Pons (tissue), 1 donor: ENCODE measurements around the gene NME8.

Experiments
- DNase-seq: peaks from one replicate; pipeline ENCODE4 v3.0.0-alpha.2; 2016; ENCODE audit warnings: low spot score

Gene NME8

DNA sequence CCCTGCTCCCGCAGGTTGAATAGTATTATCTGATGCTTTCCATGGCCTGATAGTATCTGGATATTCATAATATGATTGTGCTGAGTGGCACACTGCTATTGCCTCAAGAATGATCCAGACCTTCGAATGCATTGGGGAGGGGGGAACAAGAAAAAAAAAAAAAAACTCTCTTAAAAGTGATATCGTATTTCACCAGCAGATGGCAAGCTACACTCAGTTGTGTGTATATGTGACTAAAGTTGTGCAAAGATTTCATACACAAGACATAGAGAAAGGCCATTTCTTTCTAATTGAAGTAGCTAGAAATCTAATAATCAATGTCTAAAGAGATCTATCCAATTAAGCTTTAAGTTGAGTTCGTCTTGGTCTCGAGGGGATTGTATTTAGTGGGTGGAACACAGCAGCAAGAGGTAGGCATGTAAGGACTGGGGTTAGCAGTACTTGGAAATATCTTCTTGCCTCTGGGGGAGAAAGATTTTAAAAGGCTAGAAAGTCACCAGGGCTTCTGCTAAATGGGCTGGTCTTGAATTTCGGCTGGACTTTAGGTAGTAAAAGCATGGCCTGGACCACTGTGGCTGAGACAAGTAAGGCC is 52.9 kb downstream of the NME8 start:
- peak; percentile 60 for DNase-seq

DNA sequence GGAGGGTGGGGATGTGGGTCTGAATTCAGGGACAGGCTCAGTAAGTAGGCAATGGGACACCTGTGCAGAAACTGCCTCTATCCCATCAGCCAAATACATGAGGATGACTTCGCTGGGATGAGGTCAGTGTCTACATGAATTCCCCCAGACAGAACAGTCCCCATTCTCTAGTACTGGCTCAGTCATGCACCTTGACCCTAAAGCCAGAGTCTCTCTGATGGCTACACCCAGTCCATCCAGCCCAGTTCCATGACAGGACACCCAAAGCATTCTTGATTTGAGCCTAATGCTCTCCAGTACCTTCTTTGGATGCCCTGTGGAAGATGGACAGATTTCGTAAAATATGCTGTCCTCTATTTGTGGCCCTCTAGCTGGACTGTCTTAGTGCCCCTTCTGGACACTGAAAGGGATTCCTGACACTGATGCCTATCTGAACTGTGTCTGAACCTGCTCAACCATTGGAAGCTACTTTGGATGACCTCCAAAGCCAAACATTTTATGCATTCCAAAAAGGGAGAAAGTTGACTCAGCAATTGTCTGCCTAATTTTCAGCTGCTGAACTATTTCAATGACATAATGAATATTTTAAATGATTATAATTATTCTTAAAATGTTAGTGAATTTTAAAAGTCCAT is 53.6 kb downstream of the NME8 start:
- DNase-seq, result no peak

DNA sequence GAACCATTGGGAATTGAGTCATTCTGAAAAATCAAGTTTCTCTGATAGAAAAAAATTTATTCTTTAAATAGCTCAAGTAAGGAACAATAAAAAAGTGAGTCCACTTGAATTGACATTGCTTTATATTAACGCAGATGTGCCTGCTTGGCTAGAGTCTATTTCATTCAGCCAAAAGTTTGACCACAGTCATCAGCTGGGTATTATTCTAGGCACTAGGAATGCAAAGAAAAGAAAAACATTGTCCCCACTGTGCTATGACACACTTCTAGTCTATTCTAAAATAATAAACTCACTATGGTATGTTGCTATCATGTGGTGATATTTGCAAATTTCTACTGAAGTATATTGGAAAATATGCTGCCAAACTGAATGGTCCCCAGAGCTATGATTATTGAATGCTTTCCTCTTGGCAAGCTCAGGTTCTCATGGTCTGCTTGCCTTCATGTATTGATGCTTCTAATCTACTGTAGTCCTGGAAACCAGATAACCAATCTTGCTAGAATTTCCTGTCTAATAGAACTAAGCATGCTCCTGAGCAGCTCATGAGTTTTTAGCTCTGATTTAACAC is 59.9 kb downstream of the NME8 start:
- DNase-seq, result no peak

DNA sequence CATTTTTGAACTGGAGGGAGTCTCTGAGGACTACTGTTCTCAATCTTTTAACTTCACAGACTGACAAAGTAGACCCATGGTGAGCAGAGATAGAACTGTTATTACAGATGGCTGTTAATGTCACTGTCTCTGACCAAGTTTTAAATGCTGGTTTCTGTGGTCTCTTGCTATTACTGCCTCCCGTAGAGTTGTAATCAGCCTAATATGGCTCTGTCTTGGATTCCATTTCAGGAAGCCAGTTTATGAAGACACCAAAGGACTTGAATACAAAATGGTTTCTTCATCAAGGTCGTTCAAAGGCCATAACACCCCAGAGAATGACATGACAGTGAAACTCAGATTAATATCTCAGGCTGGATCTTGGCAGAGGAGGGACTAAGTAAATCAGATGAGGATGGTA is 64.4 kb downstream of the NME8 start:
- DNase-seq, result no peak

DNA sequence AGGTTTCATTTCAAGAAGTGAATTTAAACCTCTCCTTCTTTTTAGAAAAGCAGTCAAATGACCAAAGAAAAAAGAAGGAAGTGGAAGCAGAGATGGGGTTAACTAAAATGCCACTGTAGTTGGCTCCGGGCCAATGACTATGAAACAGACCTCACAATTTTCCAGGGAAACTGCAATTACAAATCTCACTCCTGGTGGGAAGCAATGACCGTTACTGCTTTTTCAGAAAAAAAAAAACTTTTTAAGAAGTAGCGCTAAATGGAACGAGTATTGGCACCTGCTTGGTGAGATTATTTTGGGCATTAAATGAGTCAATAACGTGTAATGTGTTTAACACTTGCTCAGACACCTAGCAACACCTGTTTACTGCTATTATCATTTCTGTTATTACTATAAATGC is 67.0 kb downstream of the NME8 start:
- DNase-seq, result no peak

DNA sequence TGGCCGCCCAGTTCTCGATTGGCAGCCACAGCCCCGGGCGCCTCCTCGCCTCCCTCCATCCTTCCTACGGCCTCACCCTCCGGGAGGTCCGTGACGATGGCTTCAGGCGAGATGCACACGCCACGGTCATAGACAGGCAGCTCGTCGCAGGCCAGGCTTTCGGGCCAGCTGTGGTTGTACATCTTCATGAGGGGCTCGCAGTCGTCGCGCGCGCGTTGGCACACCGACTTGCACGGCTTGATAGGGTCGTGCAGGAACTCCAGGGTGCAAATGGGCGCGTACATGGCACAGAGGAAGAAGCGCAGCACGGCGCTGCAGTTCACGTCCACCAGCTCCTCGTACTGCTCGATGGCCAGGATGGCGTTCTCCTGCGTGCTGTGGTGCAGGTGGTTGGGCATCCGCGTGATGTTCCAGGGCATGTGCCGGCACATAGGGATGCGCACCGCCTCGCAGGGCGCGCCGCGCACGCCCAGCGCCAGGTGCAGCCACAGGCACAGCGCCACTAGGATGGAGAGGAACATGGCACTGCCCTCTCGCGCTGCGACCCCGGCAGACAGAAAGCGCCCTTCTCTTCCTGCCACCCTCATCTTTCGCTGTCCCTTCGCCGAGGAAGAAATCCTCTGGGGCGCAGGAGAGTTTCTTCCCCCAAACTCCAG is 67.7 kb downstream of the NME8 start:
- no peak for DNase-seq

DNA sequence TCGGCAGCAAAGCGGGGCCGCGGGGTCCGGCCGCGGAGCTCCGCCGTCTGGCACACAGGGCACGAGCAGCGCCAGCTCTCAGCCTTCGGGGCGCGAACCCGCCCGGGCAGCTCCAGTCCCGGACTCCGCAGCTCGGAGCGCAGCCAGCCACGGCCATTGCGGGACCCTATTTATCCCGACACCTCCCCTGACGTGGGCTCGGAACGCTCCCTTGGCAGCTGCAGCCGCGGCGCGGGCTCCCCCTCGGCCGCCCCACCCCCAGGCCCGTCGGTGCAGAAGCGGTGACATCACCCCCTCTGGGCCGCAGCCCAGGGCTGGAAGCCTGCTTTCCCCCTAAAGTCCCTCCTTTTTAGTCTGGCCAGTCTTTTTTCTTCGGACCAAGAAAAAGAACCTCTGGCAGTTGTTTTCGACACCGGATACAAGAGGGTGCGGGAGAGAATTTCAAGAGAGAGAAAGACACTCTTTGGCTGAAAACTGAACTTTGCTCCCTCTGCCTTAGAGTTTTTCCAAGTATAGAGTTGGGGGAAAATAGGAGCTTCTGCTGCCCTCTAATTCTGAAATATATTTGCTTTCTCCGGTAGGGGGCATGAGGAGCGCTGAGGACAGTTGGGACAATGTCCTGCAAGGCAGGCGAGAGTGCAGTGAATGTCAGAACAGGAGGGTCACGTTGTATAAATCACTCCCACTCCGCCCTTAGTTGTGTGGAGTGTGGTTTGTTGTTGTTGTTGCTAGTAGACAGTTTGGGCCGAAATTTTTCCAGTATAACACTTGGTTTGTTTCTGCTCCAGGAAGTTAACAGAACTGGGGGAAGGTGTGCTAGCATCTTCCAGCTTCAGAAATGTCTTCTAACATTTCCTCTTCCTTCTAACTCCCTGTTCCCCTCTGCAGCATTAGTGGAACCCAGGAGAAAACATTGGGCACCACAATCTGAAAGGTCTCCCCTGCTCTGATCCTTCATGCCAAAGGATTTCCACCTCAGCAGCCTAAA is 68.6 kb downstream of the NME8 start, which contains the start of gene SFRP4:
TSS of gene SFRP4 (minus strand) at position 145 of the 988 bp plus-strand sequence. CDS start 280 bp downstream, outside the sequence.
- DNase-seq, result peak; percentile 82

DNA sequence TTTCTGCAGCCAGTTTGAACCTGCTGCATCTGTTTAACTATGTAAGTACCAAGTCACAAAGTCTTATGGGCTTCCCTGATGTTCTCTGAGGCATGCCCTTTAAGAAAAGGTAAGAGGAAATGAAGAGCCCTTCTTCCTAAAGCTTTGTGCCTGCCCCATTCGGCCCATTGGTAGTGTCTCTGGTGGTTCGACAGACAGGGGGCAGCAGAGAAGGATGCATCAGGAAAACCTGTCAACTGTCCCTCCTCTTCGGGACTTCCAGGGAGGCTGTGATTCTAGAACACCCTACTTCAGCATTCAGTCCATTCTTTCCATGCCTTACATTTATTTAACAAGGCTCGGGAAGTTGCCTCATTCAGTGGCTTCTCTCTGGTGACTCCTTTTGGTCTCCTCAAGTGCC is 70.1 kb downstream of the NME8 start:
- DNase-seq, result no peak

DNA sequence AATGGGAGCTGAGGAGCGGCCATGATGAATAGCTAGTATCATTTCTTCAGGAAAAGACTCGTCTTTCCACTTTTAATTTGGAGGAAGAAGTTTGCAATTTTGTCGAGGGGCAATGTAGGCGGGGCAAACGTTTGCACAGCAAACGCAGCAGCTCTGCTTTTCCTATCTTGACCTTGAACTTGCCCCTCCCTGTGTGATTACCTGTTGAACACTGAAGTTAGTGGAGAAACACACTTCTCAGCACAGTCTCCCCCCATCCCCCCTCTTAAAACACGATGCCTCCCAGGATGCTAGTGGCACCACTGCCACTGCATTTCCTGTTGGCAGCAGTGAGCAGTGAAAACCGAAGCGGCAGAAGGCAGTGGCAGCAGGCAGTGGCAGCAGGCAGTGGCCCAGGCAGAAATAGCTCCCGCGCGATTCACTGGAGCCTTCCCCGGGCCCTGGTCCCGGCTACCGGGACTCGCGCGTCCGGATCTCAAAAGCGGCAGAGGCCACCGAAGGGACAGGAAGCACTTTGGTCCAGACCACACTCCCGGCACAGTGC is 72.0 kb downstream of the NME8 start, which contains the start of gene EPDR1:
TSS of gene EPDR1 (plus strand) at position 336 of the 544 bp plus-strand sequence. CDS start 300 bp downstream, outside the sequence.
- DNase-seq, result peak; percentile 63

DNA sequence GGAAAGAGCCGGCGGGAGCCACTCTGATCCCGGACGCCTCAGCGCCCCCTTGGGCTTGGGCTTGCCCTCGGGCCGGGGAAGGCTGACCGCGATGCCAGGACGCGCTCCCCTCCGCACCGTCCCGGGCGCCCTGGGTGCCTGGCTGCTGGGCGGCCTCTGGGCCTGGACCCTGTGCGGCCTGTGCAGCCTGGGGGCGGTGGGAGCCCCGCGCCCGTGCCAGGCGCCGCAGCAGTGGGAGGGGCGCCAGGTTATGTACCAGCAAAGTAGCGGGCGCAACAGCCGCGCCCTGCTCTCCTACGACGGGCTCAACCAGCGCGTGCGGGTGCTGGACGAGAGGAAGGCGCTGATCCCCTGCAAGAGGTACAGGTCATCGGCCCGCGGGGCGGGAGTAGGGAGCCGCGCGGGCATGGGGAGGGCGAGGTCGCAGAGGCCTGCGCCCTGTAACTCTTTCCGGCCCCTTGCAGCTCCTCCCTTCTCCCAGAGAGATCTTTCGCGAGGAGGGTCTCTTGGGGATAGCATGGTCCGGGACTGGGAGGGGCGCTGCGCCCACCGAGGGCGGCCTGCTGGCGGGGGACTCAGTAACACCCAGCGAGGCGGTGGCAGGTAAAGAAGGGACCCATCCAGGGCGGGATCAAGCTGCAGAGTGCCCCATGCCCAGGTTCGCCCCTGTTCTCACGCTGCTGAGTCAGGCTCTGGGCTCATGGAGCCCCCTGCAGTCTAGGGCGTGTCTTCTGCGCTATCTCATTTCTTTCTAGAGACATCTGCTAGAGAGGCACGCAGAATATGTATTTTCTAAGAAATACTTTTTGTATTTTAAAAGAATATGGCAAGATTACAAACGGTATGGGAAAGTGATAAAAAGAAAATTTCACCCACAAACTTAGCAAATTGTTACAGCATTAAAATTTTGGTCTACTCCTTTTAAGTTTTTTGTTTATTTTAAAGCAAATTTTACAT is 72.7 kb downstream of the NME8 start:
- no peak for DNase-seq

DNA sequence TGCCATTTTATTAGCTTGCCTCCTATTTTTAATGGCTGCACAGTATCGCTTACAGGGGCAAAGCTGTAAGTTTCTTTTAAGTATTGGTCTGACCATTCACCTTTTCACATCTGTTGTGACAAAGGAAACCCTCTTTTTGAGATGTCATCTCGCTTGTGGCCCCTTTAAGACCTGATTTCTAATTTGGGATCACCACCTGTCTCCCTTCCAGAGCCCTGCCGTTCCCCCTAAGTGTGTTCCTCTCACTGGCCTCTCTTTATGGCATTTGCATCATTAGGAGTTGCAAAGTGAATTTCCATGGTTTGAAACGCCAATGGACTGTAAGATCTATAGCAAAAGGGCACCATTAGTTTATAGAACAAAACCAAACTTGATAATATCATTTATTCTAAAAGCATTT is 73.5 kb downstream of the NME8 start:
- DNase-seq, result no peak

DNA sequence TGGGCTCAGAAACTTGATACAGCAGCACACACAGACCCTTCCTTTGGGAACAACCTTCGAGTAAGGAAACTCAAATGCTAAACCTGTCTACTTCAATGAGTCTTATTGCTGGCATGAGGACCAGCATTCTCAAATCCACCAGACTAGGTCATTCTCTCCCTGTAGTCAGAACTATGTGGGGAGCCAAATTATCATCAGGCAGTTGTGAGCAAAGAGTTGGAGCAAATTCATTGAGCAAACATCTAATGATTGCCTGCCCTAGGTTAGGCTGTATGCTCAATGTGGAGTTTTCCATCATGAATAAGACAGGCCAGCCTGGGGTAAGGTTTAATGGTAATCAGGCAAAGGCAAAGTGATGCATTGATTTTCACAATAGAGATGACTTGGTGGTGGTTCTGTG is 75.6 kb downstream of the NME8 start:
- no peak for DNase-seq

DNA sequence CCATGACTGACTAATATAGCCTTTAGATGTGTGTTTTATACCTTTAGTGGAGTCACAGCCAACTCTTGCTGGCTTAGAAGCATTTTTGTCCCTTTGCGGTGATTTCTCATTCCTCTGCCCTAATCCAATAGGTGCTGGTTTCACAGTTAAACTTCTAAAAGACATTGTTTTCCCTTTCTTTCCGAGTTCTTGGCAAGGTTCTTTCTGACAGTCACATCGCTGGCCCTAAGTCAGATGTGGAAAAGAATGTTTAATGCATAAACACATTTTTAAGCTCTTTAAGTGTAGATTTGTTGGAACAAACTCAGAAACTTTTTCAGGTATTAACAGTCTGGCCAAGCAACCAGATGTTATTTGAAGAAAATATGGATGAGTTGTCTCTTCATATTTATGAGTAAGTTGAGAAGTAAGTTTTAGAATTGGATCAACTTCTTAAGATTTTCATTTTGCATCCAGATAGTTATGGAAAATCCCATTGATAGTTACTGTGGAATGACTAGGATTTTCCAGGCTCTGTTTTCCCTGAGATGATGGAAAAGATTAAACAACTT is 76.2 kb downstream of the NME8 start:
- no peak for DNase-seq

DNA sequence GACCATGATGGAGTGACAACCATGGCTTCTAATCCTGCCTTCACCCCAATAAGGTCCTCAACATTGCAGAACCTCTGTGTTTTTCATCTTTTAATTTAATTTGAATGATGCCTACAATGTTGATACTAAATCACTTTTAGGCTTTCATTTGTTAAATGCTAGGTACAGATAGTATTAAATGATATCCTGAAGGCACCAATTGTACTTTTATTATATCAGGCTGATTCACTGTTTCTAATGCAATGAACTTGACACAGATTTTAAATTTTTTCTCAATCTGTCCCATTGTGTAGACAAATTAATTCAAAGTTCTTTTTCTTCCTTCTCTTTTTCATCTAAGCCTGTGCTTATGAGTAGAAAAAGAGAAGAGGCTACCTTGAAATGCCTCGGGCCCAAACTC is 77.2 kb downstream of the NME8 start:
- no peak for DNase-seq

DNA sequence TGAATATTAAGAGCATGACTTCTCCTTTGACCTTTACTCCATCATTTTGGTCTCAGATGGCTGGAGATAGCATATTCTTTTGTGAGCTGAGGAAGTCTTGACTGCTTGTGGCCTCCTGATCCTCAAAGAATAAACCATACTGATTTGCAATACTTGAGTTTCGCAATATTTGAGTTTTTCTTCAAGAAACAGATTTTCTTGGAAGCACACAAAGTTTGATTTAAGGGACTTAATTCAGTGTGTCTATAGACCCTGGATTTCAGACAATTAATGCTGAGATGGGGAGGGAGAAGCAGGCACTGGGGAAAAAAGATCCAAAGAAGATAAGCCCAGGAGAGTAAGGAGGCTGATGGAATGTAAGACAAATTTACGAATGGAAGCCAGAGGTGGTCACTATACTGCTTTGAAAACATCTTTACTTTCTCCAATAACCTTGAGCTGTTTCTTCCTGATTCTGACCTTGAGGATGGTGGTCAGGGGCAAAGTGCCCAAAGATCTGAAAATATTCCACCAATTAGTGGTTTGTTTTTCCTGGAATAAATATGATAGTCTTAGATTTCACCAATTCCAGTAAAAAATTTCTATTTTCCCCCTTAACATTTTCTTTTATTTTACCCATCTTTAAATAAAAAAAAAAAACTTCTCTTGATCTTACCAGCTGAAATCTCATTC is 79.5 kb downstream of the NME8 start:
- DNase-seq, result no peak

DNA sequence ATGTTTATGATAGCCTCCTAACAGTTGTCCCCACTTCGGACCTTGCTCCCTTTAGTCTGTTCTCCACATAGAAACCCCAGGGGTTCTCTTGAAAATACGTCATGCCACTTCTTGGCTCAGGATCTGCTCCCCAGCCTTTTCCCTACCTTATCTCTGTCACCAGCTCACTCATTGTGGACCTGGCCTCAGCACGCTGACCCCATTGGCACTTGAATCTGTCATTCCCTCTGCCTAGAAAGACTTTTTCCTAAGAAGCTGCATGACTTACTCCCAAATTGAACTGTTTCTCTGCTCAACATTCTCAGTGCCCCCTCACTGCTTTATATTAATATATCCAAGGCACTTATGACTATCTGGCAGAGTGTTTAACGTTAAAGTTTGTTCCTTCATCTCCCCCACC is 80.5 kb downstream of the NME8 start:
- DNase-seq, result no peak

DNA sequence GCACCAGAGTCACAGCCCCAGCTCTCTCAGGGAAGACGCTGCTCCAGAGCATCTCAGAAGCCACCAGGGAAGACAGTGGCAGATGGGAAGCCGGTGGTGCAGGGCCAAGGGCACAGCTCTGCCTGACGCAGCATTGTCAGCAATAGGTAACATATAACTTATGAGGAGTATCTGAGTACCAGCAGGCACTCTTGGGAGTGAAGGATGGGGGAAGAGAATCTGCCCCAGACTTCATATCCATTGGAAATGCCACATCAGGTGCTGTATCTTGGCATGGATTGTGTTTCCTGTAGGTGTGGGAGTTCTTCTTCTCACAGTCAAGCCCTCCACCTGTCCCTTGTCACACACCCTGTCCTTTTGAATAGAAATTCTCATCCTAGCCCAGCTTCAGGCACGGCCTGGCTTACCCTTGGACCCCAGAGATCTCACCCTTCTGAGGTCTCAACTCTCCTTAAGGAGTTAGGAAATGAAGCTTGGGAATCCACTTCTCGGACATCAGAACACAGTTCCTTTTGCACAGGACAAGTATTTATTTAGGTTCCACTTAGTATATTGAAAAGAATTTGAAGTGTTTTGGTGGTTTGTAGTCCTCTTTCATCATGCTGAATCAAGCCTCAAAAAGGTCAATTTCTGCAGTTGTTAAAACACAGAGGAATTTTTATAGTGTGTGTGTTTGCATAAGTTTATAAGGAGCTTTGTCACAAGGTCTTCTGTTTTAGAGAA is 82.0 kb downstream of the NME8 start:
- DNase-seq, result no peak

DNA sequence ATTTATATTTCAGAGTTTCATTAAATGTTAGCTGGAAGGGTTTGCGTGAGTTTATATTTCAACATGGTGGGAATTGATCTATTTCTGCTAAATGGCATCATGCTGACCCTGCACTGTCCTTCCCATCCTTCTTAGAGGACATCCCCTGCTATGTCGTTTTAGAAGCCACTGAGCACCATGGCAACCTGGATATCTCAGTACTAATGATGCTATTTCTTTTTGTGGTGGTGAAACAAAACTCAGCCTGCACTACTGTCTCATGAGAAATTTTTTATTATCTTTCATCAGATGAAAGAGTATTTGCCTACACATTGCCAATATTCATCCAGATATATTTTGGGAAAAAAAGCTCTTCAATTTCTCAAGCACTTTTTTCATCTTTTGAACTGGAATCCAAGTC is 84.1 kb downstream of the NME8 start:
- DNase-seq, result no peak
